AG10803 (cell line): Measurements from ENCODE around the gene ZNF500.
"Not testable (repeated sequence)": the region's sequence is repeated elsewhere in the genome, so short reads cannot be mapped to it uniquely, and the experiment has no call there.

ENCODE experiments used
- DNase-seq: peaks from one replicate; pipeline ENCODE4 v3.0.0; 2010; ENCODE audit warnings: low read depth
- H3K4me3 ChIP-seq: 2 replicates; pipeline ENCODE4 v1.5.1; 2011; ENCODE audit warnings: mild to moderate bottlenecking, low read length, control low read depth
- CTCF ChIP-seq: conservative IDR thresholded peaks from 2 replicates; pipeline ENCODE4 v1.5.1; 2011; ENCODE audit warnings: mild to moderate bottlenecking, low read length, control low read depth, inconsistent platforms

Gene ZNF500

GRCh38 chr16:4744555-4745273 lies 22.2 kb downstream of the ZNF500 start:
- no peak overlapping the region for H3K4me3 ChIP-seq
- no peak for DNase-seq
- no peak for TF ChIP-seq CTCF

GRCh38 chr16:4743226-4743878 lies 23.6 kb downstream of the ZNF500 start:
- H3K4me3 ChIP-seq = peak overlapping the region; percentile 5; the same call in 1 of the 2 replicates

GRCh38 chr16:4738370-4738769 lies 28.6 kb downstream of the ZNF500 start:
- not testable (repeated sequence) for DNase-seq, H3K4me3 ChIP-seq

More at GRCh38 chr16:4743226-4743878, 23.6 kb downstream of the ZNF500 start:
- DNase-seq = no peak
- no peak for TF ChIP-seq CTCF

GRCh38 chr16:4737545-4737944 lies 29.4 kb downstream of the ZNF500 start:
- H3K4me3 ChIP-seq = no peak overlapping the region
- DNase-seq = no peak
- no peak for TF ChIP-seq CTCF

- H3K4me3 ChIP-seq = no peak overlapping the region
- no peak for DNase-seq
- TF ChIP-seq CTCF = no peak
These were observed 30.4 kb downstream of the ZNF500 start for GRCh38 chr16:4736546-4736945.

GRCh38 chr16:4734730-4735535 lies 32.0 kb downstream of the ZNF500 start:
- H3K4me3 ChIP-seq = peak overlapping the region; percentile 98
- peak; percentile 69 for DNase-seq
- no peak for TF ChIP-seq CTCF

- H3K4me3 ChIP-seq = peak within 1 kb of the TSS; percentile 98
- TF ChIP-seq CTCF = no peak
- peak; percentile 98 for DNase-seq
These were observed 32.8 kb downstream of the ZNF500 start, which contains the start of the genes ANKS3 and DNAAF8 for GRCh38 chr16:4734063-4734729. ANKS3 (minus strand) TSS chr16:4734271; CDS start chr16:4730149, 4,122 bp downstream. DNAAF8 (plus strand) TSS chr16:4734537; CDS start chr16:4736515, 1,978 bp downstream.
